Astrocyte of the spinal cord (primary cell): ENCODE data around the gene CFAP97D1.
A peak's percentile ranks its signal among the peaks of the same experiment; 100 is the strongest.

Experiments
- DNase-seq: peaks from one replicate; pipeline ENCODE4 v3.0.0; 2011; ENCODE audit warnings: low read depth, low spot score
- H3K4me3 ChIP-seq: 2 replicates; pipeline ENCODE4 v1.5.1; 2011; ENCODE audit warnings: low read depth, mild to moderate bottlenecking, low read length, moderate library complexity
- in situ Hi-C: cut with HindIII; loops from 2 replicates; pipeline ENCODE4 v1.10.0; 2017; ENCODE audit warnings: low sequenced_read_pairs
- TF ChIP-seq, protein P1 (sequence below): IDR thresholded peaks from 2 replicates; pipeline ENCODE4 v1.5.1; 2012; ENCODE audit warnings: low read depth, mild to moderate bottlenecking, low read length, inconsistent platforms

CFAP97D1 gene

DNA sequence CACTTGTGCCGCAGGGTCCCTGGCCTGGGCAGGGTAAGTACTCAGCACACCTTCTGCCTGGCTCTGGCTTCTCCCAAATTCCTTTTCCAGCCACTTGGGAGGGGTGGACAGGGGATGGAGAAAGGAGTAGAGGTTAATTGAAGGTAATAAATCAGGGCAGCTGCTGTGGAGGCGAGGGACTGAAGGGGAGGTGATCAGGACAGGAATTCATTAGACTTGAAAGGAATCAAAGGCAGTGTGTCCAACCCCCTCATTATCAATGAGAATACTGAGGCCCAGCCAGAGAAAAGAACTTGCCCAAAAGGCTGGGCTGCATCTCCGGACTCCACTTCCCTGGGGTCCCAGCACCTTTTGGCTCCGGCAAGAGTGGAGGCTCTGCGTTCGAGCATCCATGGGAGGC, 24.0 kb upstream of the CFAP97D1 start:
- DNase-seq: no peak
- in situ Hi-C loops: loop anchor here (10.0 kb wide), 1 partner anchor 61 kb away; no protein-coding TSS in a partner anchor
- H3K4me3 ChIP-seq: no peak overlapping the region
- TF ChIP-seq, protein P1, sequence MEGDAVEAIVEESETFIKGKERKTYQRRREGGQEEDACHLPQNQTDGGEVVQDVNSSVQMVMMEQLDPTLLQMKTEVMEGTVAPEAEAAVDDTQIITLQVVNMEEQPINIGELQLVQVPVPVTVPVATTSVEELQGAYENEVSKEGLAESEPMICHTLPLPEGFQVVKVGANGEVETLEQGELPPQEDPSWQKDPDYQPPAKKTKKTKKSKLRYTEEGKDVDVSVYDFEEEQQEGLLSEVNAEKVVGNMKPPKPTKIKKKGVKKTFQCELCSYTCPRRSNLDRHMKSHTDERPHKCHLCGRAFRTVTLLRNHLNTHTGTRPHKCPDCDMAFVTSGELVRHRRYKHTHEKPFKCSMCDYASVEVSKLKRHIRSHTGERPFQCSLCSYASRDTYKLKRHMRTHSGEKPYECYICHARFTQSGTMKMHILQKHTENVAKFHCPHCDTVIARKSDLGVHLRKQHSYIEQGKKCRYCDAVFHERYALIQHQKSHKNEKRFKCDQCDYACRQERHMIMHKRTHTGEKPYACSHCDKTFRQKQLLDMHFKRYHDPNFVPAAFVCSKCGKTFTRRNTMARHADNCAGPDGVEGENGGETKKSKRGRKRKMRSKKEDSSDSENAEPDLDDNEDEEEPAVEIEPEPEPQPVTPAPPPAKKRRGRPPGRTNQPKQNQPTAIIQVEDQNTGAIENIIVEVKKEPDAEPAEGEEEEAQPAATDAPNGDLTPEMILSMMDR: no peak

DNA sequence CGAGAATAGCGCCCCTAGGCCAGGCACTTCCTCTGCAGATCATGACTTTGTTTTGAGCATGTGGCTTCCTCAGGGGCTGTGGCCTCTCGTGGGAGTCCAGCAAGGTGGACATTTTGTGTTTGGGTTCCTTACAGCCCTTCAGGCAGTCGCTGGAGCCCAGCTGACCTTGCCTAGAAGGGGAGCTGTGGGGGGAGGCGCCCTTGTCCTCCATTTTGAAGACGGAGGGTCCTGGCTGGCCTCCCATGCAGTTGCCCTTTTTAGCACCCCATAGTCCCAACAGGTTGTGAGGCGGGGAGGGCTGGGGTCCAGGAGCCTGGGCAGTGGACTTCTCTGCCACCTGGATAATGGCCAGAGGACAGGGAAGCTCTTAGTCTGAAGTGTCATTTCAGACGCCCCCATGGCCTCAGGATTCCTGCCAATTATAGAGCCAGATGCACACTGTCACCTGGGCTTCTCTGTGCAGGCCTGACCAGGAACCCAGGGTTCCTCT, 23.0 kb upstream of the CFAP97D1 start:
- in situ Hi-C loops: loop anchor here (10.0 kb wide), 1 partner anchor 62 kb away; no protein-coding TSS in a partner anchor
- DNase-seq: no peak
- TF ChIP-seq, protein P1: no peak

DNA sequence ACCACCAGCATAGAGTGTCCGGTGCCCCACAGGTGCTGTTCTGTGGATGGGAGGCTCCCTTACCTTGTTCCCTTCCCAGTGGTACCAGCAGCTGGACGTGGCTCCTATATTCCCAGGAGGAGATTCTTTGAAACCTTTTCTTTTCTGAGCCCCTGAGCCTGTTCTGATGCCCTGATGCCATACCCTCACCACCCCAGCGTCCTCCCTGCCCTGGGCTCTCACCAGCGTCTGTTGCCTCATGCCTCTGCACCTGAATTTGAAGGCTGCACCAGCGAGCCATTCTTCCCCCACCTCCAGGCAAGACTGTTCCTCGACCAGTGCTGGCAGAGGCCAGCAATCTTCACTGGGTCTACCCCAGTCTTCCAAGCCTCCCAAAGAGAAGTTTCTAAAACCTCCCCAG, 22.1 kb upstream of the CFAP97D1 start:
- in situ Hi-C loops: loop anchor here (10.0 kb wide), 1 partner anchor 63 kb away; no protein-coding TSS in a partner anchor
- TF ChIP-seq, protein P1: no peak
- no peak for DNase-seq
- H3K4me3 ChIP-seq: no peak overlapping the region

More for the DNA sequence above, 23.0 kb upstream of the CFAP97D1 start:
- no peak overlapping the region for H3K4me3 ChIP-seq

DNA sequence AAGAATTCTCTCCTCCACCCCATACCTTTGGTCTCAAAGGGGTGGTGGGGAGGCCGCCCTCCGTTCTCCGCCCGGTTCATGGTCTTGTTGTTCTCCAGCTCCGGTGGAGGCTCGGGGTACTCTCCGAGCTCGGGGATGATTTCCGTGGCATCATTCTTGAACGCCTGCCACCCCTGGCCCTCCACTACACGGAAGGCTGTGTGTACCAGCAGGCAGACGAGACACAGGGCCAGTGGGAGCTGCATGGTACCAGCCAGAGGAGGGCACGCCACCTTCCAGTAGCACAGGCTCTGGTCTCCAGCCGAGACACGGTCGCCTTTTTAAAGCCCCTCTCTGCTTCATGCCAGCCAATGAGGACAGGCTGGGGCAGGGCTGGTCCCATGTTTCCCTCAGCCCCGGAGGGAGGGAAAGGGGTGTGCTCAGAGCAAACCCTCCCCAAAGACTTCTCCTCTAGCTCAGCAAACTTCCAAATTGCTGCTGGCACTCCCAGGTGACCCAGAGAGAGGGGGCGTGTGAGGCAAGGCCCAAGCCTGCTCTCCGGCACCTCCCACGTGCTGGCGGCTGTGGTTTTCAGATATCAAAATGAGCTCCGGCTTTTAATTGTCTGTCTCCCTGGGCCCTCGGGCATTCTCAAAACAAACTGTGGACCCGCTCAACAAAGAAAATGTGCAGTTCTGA, 21.6 kb upstream of the CFAP97D1 start, which contains the start of gene SOST:
Gene SOST (minus strand): TSS at position 295 of the 678 bp plus-strand sequence. CDS start 50 bp downstream, at position 245.
- no peak within 1 kb of the TSS for H3K4me3 ChIP-seq
- in situ Hi-C loops: loop anchor here (10.0 kb wide), 1 partner anchor 64 kb away; no protein-coding TSS in a partner anchor
- DNase-seq: no peak

DNA sequence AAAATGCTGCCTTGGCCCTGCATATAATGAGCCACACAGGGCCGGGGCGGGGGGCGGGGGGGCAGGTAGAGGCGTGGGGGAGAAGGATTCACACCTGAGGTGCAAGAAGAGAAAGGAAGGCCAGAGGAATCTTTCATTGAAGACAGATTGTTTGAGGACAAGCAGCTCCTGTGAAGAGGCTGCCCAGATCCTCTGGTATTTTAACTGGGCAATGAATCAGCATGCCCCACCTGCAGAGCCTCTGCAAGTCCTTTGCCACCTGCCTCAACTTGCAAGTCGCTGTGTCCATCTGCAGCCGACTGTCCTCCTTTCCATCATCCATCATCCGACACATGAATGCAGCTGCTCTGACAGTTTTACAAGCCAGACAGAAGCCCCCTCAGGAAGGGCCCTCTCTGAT, 20.4 kb upstream of the CFAP97D1 start:
- no peak for DNase-seq
- no peak overlapping the region for H3K4me3 ChIP-seq
- TF ChIP-seq, protein P1: no peak
- in situ Hi-C loops: loop anchor here (10.0 kb wide), 1 partner anchor 65 kb away; no protein-coding TSS in a partner anchor

More for the DNA sequence above, 21.6 kb upstream of the CFAP97D1 start, which contains the start of gene SOST:
- TF ChIP-seq, protein P1: no peak

DNA sequence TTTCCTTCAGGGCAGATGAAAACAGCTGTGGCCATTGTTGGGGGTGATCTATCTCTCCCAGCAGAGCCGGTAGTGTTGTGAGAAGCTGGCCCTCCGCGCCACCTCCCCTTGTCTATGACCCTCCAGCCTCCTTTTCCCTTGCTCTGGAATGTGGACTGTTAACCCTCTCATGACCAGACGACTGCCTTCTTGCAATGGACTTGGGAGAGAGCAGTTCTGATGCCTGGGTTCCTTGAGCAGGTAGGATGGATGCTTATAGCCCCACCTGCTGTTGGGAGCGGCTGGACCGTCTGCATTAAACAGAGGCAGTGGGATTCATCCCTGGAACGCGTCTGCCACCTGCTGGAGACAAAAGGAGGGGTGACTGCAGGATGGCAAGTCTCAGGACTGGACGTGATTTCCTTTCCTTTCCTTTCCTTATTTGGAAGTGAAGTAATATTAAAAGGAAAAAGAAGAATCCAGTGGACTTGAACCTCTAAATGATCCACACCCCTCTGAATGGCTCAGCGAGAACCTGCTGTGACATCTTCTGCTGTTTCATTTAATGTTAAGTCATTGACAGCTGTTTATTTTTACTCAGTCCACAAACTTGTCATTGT, 19.9 kb upstream of the CFAP97D1 start:
- peak; percentile 92 for DNase-seq
- TF ChIP-seq, protein P1: peak; percentile 98
- no peak overlapping the region for H3K4me3 ChIP-seq
- in situ Hi-C loops: no loop called here
